K562 (cell line): ENCODE data around the gene ROBO1.

Source experiments
- CHD2 ChIP-seq: IDR thresholded peaks from 2 replicates; pipeline ENCODE4 v1.6.1; 2011; ENCODE audit warnings: low read depth, low read length
- NR4A1 ChIP-seq, 2 experiments: fragments of 250-450 bp in 1 of 2; fragments of 450-650 bp in 1 of 2; sonication (Bioruptor Pico) in 1 of 2; IDR thresholded peaks; 2 replicates each; pipeline versions ENCODE4 v1.4.0 to v1.6.1; 2016 to 2020; ENCODE audit warnings: mild to moderate bottlenecking in 2 of 2, missing compliant biosample characterization in 1 of 2, missing genetic modification characterization in 1 of 2, moderate library complexity in 1 of 2
- SRSF9 ChIP-seq: fragments of 200-400 bp; formaldehyde crosslinking; IDR thresholded peaks from 2 replicates; pipeline ENCODE4 v1.6.1; 2017; ENCODE audit warnings: low read depth, low read length, borderline replicate concordance
- TF ChIP-seq, protein P1 (sequence below): fragments of 450-650 bp; conservative IDR thresholded peaks from 2 replicates; pipeline ENCODE4 v1.6.1; 2016; ENCODE audit warnings: missing genetic modification characterization, low read depth, mild to moderate bottlenecking, control low read depth, missing compliant biosample characterization
- TF ChIP-seq, protein P2 (sequence below), 3 experiments: IDR thresholded peaks in 2 of 3; conservative IDR thresholded peaks in 1 of 3; 2 replicates each; pipeline ENCODE4 v1.5.1; 2011 to 2012; ENCODE audit warnings: low read length in 3 of 3, mild to moderate bottlenecking in 3 of 3, control low read depth in 2 of 3, improper control_type of control experiment in 1 of 3, inconsistent platforms in 1 of 3, low read depth in 1 of 3, mixed read lengths in 1 of 3, moderate library complexity in 1 of 3; ENCODE audit not compliant: insufficient read depth in 2 of 3

DNA sequence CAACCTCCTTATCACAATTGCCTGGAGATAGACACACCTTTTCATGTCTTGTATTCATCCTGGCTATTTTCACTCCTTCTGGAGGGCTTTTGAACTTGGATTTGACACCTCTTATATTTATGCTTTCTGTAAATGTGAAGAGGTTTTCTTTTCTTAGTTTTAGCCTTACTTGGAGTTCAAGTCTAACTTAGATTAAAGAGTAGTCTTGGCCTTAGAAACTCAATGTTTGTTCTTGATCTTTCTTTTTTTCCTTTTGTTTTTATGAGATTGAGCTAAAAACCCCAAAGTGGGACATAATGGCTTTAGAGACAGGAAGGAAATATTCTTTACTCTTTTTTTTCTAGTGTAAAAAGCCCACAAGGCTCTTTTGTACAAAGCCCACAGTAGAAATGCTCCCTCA is 1054.9 kb downstream of the ROBO1 start:
- TF ChIP-seq CHD2 (no peak), NR4A1 (CRISPR knock-in tag; IDR thresholded peaks at IDR 0.05) (no peak), NR4A1 (tag; IDR thresholded peaks at IDR 0.05) (no peak), SRSF9 (no peak)
- TF ChIP-seq, protein P1, sequence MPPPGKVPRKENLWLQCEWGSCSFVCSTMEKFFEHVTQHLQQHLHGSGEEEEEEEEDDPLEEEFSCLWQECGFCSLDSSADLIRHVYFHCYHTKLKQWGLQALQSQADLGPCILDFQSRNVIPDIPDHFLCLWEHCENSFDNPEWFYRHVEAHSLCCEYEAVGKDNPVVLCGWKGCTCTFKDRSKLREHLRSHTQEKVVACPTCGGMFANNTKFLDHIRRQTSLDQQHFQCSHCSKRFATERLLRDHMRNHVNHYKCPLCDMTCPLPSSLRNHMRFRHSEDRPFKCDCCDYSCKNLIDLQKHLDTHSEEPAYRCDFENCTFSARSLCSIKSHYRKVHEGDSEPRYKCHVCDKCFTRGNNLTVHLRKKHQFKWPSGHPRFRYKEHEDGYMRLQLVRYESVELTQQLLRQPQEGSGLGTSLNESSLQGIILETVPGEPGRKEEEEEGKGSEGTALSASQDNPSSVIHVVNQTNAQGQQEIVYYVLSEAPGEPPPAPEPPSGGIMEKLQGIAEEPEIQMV (tag): no peak
- TF ChIP-seq, protein P2, sequence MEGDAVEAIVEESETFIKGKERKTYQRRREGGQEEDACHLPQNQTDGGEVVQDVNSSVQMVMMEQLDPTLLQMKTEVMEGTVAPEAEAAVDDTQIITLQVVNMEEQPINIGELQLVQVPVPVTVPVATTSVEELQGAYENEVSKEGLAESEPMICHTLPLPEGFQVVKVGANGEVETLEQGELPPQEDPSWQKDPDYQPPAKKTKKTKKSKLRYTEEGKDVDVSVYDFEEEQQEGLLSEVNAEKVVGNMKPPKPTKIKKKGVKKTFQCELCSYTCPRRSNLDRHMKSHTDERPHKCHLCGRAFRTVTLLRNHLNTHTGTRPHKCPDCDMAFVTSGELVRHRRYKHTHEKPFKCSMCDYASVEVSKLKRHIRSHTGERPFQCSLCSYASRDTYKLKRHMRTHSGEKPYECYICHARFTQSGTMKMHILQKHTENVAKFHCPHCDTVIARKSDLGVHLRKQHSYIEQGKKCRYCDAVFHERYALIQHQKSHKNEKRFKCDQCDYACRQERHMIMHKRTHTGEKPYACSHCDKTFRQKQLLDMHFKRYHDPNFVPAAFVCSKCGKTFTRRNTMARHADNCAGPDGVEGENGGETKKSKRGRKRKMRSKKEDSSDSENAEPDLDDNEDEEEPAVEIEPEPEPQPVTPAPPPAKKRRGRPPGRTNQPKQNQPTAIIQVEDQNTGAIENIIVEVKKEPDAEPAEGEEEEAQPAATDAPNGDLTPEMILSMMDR (IDR thresholded peaks at IDR 0.05 in 2 of 3, conservative IDR thresholded peaks at IDR 0.05 in 1 of 3; ENCODE audit: insufficient read depth in 2 of 3, low read depth in 1 of 3, low read length in 3 of 3): no peak
